Panc1 (cell line): ENCODE data around the gene MAP4K2. TPM values are rescaled to one million over a fixed set of nuclear protein-coding genes. Genes with fewer than 3 reads are reported as not detected.

ENCODE experiments used
- ATAC-seq: fragments of 200-7000 bp; cut with Tn5 transposase; 2 replicates; pipeline ENCODE4 v1.9.1; 2020; ENCODE audit warnings: mild to moderate bottlenecking, moderate library complexity
- BruUV-seq: library from RNA; stranded (reverse); fragments of 400-500 nt; replicated peaks from 2 replicates; lab custom pipeline; 2021; lab: Mats Ljungman, UMichigan
- CTCF ChIA-PET: fragments of 300-600 bp; sonication (Branson Sonifier 250); formaldehyde crosslinking; loops from one replicate; lab custom pipeline; 2022; ENCODE audit warnings: antibody characterized with exemption; lab: Charles Lee
- POLR2A ChIA-PET: fragments of 300-600 bp; sonication (Branson Sonifier 250); formaldehyde crosslinking; loops from one replicate; lab custom pipeline; 2022; ENCODE audit warnings: antibody characterized with exemption; lab: Charles Lee
- DNase-seq: peaks from one replicate; pipeline ENCODE4 v3.0.0-alpha.2; 2010; ENCODE audit warnings: low read depth, low spot score
- H3K27ac ChIP-seq: 2 replicates; pipeline ENCODE4 v1.5.1; 2011; ENCODE audit warnings: mild to moderate bottlenecking, low read length, inconsistent platforms
- H3K27me3 ChIP-seq: fragments of 200-500 bp; sonication (Bioruptor generic); 2 replicates; pipeline ENCODE4 v1.6.0; 2014; ENCODE audit warnings: low read length, inconsistent platforms; ENCODE audit not compliant: control insufficient read depth, insufficient read depth
- H3K36me3 ChIP-seq: fragments of 200-500 bp; sonication (Bioruptor generic); 2 replicates; pipeline ENCODE4 v1.5.1; 2014; ENCODE audit warnings: inconsistent platforms, mild to moderate bottlenecking, low read length, moderate library complexity; ENCODE audit not compliant: control insufficient read depth, insufficient read depth
- H3K4me1 ChIP-seq: 2 replicates; pipeline ENCODE4 v1.5.1; 2011; ENCODE audit warnings: inconsistent platforms, mild to moderate bottlenecking, low read length, moderate library complexity; ENCODE audit not compliant: control insufficient read depth, insufficient read depth
- H3K4me3 ChIP-seq, 2 experiments: 2 replicates each; pipeline ENCODE4 v1.5.1; 2011 to 2012; ENCODE audit warnings: low read depth in 2 of 2, low read length in 2 of 2, mild to moderate bottlenecking in 2 of 2, inconsistent platforms in 1 of 2, moderate library complexity in 1 of 2
- H3K9me3 ChIP-seq: fragments of 200-500 bp; sonication (Bioruptor generic); 2 replicates; pipeline ENCODE4 v1.5.1; 2014; ENCODE audit warnings: low read depth, mild to moderate bottlenecking, inconsistent platforms, low read length, moderate library complexity; ENCODE audit not compliant: control insufficient read depth, insufficient read depth
- CTCF ChIP-seq: fragments of 450-650 bp; IDR thresholded peaks from 2 replicates; pipeline ENCODE4 v1.5.1; 2017; ENCODE audit warnings: mild to moderate bottlenecking
- POLR2AphosphoS5 ChIP-seq: IDR thresholded peaks from 2 replicates; pipeline ENCODE4 v1.6.1; 2012; ENCODE audit warnings: mild to moderate bottlenecking, low read depth, low read length, moderate library complexity
- REST ChIP-seq, 2 experiments: IDR thresholded peaks; 2 replicates each; pipeline ENCODE4 v1.6.1; 2011 to 2012; ENCODE audit warnings: low read depth in 2 of 2, control low read depth in 1 of 2, low read length in 1 of 2, mild to moderate bottlenecking in 1 of 2, moderate library complexity in 1 of 2; ENCODE audit not compliant: insufficient read depth in 1 of 2
- SIN3A ChIP-seq: IDR thresholded peaks from 2 replicates; pipeline ENCODE4 v1.6.1; 2012; ENCODE audit warnings: low read depth, mild to moderate bottlenecking, low read length, moderate library complexity, borderline replicate concordance; ENCODE audit not compliant: insufficient read depth
- TCF7L2 ChIP-seq: IDR thresholded peaks from 2 replicates; pipeline ENCODE4 v1.6.1; 2011; ENCODE audit warnings: mild to moderate bottlenecking, low read depth, low read length, inconsistent platforms
- in situ Hi-C: cut with HindIII; loops from 2 replicates; pipeline ENCODE4 v1.10.0; 2016; ENCODE audit warnings: low sequenced_read_pairs, low pct_unique_long_range_greater_than_20kb
- intact Hi-C: fragments of 100-400 bp; cut with micrococcal nuclease; formaldehyde crosslinking; loops from one replicate; pipeline ENCODE4 v1.10.0; 2022; ENCODE audit not compliant: unreplicated experiment
- total RNA-seq: library from RNA; stranded (reverse); gene quantifications from one replicate; pipeline ENCODE4 v1.2.1, GENCODE V29; 2021; ENCODE audit not compliant: unreplicated experiment

MAP4K2 gene
- total RNA-seq, 1 experiment from 2014 or later = 46.4 TPM

GRCh38 chr11:64791781-64792291 is 11.2 kb downstream of the MAP4K2 start:
- intact Hi-C loops = no loop called here
- Histone ChIP-seq H3K4me1 (no peaks in the 10 kb centered on the region), H3K36me3 (no peaks in the 10 kb centered on the region), H3K27me3 (no peaks in the 10 kb centered on the region), H3K9me3 (no peaks in the 10 kb centered on the region), H3K4me3 (no peak overlapping the region), H3K27ac (no peak overlapping the region)
- ChIA-PET CTCF (interaction anchor here (0.6 kb wide), 2 partner anchors 10 to 374 kb away, joined by 3 to 9 read pairs; no protein-coding TSS in a partner anchor), POLR2A (interaction anchor here (1.1 kb wide), 2 partner anchors 13 to 35 kb away, joined by 3 to 5 read pairs; partner anchors contain the start of gene SF1)
- TF ChIP-seq CTCF = no peak
- no peak for TF ChIP-seq REST (IDR thresholded peaks at IDR 0.05; ENCODE audit: insufficient read depth in 1 of 2, low read depth in 2 of 2, low read length in 1 of 2)
- TF ChIP-seq SIN3A = no peak
- no peak for TF ChIP-seq TCF7L2
- no peak for TF ChIP-seq POLR2AphosphoS5
- BruUV-seq = no TSS peak
- in situ Hi-C loops = no loop called here
- ATAC-seq = no peak
- no peak for DNase-seq

- DNase-seq (no peak), ATAC-seq (no peak)
- POLR2A ChIA-PET = interaction anchor here (1.1 kb wide), 1 partner anchor 12 kb away, joined by 5 read pairs; the partner anchor contains the start of gene SF1
- no peaks in the 10 kb centered on the region for H3K36me3 ChIP-seq
- H3K27me3 ChIP-seq = no peaks in the 10 kb centered on the region
- in situ Hi-C loops = no loop called here
- intact Hi-C loops = no loop called here
- TF ChIP-seq TCF7L2 (no peak), CTCF (no peak), POLR2AphosphoS5 (no peak), SIN3A (no peak), REST (IDR thresholded peaks at IDR 0.05; ENCODE audit: insufficient read depth in 1 of 2, low read depth in 2 of 2, low read length in 1 of 2) (no peak)
- CTCF ChIA-PET = no interaction called here
- no peak overlapping the region for H3K4me3 ChIP-seq
- H3K4me1 ChIP-seq = no peaks in the 10 kb centered on the region
- no peaks in the 10 kb centered on the region for H3K9me3 ChIP-seq
- BruUV-seq = no TSS peak
- H3K27ac ChIP-seq = no peak overlapping the region
Measured at GRCh38 chr11:64790205-64791095, 12.6 kb downstream of the MAP4K2 start.
